GM21723 (cell line): Measurements from ENCODE around the gene SLC35F1.

Experiments used
- ATAC-seq: cut with Tn5 transposase; IDR thresholded peaks from one replicate; pipeline ENCODE4 v1.9.1; 2021; ENCODE audit warnings: mild to moderate bottlenecking, moderate library complexity; ENCODE audit not compliant: unreplicated experiment

SLC35F1 gene

DNA sequence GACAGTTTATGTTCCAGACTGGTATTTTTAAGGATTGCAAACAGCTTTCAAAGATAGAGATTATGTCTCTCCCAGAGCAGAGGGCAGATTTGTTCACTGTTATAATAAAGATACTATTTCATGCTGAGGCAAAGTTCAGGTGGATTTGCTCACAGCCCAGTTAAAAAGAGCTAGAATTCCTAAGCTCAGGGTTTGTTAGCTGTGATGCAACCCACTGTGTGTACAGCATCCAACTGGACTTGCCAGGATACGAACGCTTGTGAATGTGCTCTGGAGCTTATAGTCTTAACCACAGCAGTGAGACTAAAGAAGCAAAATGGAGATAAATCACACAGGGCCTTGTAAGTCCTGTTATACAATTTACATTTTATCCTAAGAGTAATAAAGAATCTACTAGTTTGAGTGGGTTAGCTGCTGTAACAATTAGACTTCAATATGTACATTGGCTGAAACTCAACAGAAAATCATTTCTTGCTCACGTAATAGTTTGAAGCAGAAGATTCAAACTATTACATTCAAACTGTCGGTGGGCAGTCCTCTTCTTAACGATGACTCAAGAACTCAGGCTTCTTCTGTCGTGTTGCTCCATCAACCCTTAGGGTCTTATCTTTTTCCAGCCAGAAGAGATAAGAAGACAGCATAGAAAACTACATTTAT, 437.1 kb downstream of the SLC35F1 start:
- ATAC-seq: no peak

DNA sequence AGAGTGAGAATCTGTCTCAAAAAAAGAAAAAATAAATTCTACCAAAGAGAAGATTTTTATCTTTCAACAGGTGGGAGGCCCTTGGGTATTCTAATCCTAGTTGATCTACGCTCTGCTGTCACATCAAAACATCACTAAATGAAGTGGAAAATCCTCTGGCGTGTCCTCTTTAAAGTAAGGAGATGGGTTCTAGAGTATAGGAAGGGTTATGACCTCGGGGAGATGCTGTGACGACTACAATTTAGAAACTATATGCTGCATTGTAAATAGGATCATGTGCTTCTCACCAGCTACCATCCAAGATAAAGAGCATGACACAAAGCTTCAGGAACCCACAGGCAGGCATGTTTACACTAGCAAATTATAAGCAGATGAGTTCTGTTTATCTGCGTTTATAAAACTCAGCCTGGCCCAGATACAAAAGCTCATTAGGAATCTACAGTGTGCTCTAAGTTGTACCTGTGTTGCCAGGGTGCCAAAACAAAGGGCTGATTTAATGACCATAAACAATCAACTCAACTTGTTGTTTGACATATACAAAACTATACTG, 443.9 kb downstream of the SLC35F1 start:
- no peak for ATAC-seq

- ATAC-seq: no peak
Measured at GRCh38 chr6:118353564-118353963, 446.5 kb downstream of the SLC35F1 start.

DNA sequence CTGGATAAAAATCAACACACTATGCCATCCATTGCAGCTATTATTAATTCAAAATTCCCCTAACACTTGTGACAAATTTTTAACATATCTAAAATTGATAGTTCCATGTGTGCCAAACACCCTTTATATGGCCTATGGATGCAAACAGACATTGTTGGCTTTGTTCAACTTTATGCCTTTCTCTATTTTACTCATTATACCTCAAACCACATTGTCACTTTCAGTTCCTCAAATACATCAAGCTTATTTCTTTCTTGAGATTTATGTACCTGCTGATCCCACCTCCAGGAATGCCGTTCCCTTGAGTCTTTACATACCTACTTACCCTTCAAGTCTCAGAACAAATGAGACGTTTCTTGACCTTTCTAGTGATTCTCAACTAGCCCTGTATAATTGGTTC, 447.6 kb downstream of the SLC35F1 start:
- peak; percentile 99 for ATAC-seq

DNA sequence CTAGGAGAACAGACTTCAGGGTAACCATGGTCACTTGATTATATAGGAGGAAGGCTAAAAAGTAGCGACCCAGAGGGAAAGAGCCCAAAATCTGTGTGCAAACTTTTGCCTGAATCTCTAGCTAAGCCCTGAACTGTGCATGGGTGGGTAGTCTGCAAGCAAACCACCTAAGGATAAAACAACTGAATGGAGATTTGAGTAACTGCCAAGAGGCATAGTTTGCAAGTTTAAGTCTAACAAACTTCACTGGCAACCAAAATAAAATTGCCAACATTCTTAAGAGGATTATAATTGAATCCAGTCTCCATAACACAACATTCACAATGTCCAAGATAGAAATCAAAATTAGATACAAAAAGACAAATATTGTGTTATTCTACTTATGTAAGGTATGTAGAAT, 449.0 kb downstream of the SLC35F1 start:
- no peak for ATAC-seq

DNA sequence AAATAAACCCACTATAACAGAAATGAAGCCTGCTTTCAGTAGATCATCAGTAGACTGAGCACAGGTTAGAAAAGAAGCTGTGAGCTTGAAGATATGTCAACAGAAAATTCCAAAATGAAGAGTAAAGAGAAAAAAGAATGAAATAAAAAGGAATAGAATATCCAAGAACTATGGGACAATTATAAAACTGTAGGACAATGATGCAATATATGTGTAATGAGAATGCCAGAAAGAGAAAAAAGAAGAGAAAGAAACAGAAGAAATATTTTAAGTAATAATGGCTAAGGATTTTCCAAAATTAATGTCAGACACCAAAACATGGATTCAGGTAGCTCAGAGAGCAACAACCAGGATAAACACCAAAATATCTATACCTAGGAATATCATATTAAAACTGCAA, 449.6 kb downstream of the SLC35F1 start:
- no peak for ATAC-seq
